CD4-positive, alpha-beta T cell treated with Interleukin-1 beta for 1 hour (primary cell): Measurements from ENCODE around the gene PLXNB1.
A peak's percentile ranks its signal among the peaks of the same experiment; 100 is the strongest.
"Not testable (repeated sequence)": the region's sequence is repeated elsewhere in the genome, so short reads cannot be mapped to it uniquely, and the experiment has no call there.

Experiments
- DNase-seq, 2 donors: peaks; one replicate each; pipeline ENCODE4 v3.0.0-alpha.2; 2020 to 2022

PLXNB1 gene

DNA sequence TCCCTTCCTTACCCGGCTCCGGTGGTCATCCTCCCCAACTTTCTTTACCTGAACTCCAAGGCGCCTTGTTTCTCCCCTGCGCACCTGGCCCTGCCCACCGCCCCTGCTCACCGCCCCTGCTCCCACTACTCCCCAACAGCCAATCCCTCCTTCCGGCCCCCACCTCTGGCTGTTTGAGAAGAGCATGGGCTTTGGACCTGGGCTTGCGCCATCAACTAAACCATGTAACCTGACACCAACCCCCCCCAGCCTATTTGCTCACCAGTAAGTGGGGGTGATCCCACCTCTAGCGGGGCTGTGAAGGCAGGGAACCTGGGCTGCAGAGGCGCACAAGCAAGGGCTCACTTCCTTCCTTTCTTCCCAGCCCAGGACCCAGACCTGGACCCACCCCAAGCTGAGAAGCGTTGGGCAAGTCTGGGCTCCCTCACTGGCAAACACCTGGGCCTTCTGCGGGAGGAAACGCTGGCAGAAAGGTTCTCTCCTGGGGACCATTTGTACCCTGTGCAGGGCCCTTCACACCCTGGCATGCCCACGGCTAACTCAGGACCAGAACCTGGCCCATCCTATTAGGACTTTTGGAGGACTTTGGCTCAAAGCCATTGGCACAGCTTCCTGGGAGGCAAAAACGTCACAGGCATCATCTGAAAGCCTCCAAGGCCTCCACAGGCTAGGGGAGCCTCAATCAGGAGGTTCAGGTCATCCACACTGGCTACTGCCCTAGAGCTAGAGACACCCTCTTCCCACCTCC lies at the start of gene PLXNB1:
PLXNB1 (minus strand) TSS at position 127 of the 748 bp plus-strand sequence. CDS start 5,475 bp downstream, outside the sequence.
- DNase-seq, result no peak

DNA sequence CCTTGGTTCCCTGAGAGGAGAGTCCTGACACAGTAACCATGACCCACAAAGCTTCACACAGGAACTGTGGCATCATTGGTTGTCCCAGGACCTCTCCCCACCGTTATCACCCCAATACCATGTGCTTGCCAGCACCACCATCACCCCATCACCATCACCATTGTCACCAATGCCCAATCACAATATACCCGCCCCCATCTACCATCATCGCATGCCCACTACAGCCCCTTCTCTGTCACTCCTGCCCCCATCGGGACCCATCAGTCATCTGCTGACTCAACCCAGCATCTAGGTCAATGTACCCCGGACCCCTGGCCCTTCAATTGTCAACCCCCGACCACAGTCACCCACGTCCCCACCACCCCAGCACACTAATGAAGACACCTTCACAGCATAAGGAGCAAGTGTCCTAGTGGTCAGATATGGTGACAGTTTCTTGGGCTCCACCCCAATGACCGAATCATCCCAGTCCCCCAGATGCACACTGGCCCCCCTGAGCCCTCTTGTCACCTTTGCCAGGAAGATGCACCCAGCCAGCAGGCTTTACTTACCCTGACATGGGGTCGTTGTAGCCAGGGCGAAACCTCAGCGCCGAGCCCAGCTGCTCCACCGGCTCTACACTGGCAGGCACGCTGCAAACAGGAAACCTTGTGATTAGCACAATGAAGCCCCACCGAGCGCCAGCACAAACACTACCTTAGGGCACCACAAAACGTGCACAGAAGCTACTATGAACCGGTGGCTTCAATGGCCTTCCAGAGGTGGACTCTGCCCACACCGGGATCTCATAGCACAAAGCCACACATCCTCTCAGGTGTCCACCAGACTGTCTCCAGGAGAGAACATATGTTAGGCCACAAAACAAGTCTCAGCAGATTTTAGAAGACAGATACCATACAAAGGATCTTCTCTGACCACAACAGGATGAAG lies 49.0 kb upstream of the PLXNB1 start:
- DNase-seq, result peak; percentile 54 to 70

- DNase-seq, result no peak
Measured at GRCh38 chr3:48477959-48478520, 48.2 kb upstream of the PLXNB1 start.

DNA sequence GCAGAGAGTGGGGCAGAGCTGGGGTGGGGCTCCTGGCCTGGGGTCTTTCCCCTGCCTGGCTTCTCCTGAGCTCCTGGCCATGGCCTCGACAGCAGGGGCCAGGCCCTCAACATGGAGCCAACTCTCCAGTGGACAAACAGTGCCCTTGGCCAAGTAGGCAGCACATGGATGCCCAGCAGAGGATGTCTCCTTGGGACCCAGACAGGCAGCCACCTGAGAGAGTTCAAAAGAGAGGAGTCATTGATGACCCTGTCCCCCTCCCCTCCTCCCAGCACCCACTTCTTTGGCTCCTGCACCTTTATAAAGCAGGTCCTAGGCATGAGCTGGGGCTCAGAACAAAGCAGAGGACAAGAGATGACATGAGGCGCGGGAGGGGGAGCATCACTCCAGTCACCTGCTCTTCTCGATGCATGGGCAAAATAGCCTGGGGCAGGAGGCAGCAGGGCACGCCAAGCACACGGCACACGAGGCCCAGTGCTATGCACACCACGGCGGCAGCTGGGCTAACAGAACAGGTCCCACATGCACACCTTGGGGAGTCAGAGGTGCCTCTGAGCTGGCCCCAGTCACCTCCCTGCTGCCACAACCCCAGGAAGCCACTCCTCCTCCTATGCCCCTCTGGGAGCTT lies 46.7 kb upstream of the PLXNB1 start:
- no peak for DNase-seq

DNA sequence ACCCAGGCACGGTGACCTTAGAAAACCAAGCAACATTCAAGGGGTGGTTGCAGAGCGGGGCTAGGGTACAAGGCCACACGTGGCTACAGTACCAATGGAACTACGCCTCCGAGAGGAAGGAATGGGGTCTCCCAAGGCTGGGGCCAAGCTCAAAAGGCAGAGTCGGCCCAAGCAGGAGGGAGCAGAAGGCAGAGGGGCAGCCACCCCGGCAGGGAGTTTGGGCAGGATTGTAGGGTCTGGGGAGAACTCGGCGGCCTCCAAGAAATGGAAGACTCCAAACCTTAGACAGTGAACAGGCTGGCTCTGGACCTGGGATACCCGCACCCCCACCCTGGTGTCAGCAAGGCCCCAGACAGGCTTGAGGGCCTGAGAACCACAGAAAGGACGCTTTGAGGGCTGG lies 45.3 kb upstream of the PLXNB1 start:
- DNase-seq, result no peak

- DNase-seq, result no peak
Measured at GRCh38 chr3:48474619-48475018, 44.7 kb upstream of the PLXNB1 start.

DNA sequence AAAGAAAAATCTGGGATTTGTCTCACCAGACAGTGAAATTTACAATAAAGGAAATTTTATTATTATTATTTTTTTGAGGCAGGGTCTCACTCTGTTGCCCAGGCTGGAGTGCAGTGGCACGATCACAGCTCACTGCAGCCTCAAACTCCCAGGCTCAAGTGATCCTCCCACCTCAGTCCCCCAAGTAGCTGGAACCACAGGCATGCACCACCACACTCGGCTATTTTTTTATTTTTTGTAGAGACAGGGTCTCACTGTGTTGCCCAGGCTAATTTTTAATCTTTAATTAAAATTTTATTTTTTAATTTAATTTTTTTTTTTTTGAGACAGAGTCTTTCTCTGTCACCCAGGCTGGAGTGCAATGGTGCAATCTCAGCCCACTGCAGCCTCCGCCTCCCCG lies 44.1 kb upstream of the PLXNB1 start:
- not testable (repeated sequence) for DNase-seq

GRCh38 chr3:48473617-48473952 lies 43.7 kb upstream of the PLXNB1 start:
- no peak for DNase-seq

GRCh38 chr3:48472923-48473616 lies 43.2 kb upstream of the PLXNB1 start:
- peak; percentile 97 for DNase-seq

DNA sequence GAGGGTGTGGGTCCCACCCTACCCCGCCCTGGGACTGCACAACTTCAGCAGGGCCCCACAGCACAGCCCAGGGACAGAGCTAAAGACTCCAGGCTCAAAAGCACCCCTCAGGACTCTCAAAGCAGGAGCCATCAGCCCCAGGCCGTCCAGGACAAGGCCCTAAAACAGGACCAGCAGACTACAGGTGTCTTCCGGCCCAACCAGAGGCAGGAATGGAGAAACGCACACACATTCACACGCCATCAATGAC lies 42.7 kb upstream of the PLXNB1 start:
- no peak for DNase-seq

- DNase-seq, result no peak
Measured at GRCh38 chr3:48470286-48470685, 40.4 kb upstream of the PLXNB1 start.

DNA sequence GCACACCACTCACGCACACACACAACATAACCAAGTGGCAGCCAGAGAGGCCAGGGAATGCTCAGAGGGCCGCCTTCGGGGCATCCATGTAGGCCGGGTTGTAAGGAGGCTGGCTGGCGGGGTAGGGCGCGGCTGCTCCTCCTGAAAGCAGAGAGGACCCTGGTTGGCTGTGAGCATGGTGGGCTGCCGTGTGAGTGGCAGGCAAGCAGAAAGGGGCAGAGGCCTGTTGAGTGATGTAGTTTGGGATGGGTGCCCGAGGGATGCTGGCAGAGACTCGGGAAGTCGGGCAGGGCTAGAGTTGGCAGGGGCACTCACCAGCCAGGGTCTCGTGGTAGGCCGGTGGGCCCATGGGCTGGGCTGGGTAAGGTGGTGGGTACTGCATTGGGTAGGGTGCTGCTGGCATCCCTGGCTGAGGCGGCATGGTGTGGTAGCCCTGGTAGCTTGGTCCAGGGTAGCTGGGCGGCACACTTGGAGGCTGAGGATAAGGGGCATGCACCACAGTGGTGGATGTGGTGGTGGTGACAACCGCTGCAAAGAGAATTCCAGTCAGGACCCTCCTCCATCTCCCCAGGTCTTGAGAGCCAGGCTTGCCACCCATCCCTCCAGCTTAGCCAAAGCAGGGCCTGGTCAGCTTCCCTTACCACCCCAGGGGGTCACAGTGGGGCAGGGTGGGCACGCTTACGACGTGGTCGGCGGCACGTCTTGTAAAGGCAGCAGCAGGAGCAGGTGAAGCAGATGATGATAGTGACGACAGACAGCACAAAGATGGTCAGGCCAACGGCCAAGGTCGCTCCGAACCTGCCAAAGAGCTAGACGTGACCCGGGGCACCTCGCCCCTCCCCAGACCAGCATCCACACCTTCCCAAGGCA lies 39.4 kb upstream of the PLXNB1 start:
- DNase-seq, result no peak

GRCh38 chr3:48468329-48468731 lies 38.4 kb upstream of the PLXNB1 start:
- no peak for DNase-seq

DNA sequence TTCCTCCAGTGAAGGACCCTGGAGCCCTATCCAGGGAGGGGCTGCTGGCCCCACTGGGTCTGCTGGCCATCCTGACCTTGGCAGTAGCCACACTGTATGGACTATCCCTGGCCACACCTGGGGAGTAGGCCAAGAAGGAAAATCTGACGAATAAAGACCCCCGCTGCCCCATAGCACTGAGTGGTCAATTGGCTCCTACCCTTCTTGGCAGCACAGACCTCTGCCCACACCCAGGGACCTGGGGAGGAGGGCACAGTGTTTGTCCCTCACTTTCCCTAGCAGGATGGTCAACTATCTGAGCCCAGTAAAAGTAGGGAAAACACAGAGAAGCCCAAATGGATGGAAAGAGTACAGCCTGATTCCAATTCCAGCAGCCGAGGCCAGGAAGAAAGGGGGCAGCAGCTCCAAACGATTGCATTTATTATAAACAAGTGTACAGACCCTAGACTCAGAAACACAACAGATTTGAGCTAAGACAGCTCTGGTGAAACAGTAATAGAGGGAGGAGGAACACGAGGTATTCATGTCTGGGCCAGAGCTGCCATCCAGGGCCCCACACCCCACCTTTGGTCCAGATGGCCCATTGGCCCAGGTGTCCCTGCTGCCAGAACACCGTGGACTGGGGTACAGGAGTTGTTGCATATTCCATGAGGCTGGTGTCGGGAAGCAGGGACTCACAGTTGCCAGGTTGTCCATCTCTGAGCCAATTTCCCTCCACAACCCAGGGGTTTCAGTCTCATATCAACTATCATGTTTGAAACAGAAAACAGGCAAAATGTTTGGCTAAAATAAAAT lies 37.8 kb upstream of the PLXNB1 start:
- DNase-seq, result no peak

DNA sequence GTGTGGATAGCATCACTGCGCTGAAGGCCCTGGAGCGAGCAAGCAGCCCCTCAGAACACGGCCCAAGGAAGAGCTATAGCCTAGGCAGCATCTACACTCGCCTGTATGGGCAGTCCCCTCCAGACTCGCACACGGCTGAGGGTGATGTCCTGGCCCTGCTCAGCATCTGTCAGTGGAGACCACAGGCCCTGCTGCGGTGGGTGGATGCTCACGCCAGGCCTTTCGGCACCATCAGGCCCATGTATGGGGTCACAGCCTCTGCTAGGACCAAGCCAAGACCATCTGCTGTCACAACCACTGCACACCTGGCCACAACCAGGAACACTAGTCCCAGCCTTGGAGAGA lies 37.2 kb upstream of the PLXNB1 start:
- DNase-seq, result no peak

DNA sequence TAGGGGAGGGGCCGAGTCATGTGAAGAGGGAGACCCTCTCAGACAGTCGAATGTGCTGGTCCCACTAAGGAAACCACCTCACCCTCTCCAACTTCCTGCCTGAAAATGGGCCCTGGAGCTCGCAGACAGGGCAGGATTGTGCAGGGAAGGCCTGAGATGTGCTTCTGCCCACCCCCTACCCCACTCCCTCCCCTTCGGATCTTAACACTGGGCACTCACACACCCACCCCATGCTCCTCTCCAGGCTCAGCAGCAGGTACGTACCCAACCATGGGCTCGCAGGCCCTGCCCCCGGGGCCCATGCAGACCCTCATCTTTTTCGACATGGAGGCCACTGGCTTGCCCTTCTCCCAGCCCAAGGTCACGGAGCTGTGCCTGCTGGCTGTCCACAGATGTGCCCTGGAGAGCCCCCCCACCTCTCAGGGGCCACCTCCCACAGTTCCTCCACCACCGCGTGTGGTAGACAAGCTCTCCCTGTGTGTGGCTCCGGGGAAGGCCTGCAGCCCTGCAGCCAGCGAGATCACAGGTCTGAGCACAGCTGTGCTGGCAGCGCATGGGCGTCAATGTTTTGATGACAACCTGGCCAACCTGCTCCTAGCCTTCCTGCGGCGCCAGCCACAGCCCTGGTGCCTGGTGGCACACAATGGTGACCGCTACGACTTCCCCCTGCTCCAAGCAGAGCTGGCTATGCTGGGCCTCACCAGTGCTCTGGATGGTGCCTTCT lies 36.7 kb upstream of the PLXNB1 start:
- peak; percentile 29 to 45 for DNase-seq

GRCh38 chr3:48465531-48466378 lies 35.9 kb upstream of the PLXNB1 start:
- peak; percentile 81 to 90 for DNase-seq

- DNase-seq, result no peak
Measured at GRCh38 chr3:48465237-48465530, 35.3 kb upstream of the PLXNB1 start.

DNA sequence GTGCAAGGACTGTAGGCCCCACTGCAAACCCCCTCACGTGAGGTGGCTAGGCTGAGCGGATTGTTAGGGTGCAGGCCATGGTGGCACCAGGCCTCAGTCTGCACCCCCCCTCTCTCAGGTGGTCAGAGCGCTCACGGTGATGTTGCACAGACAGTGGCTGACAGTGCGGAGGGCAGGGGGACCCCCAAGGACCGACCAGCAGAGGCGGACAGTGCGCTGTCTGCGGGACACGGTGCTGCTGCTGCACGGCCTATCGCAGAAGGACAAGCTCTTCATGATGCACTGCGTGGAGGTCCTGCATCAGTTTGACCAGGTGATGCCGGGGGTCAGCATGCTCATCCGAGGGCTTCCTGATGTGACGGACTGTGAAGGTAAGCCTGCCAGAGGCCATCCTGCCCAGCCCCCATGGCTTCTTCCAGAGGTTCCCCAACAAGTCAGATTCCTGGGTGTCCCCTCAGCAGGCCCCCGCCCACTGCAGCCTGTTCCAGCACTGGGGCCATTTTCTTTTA lies 34.9 kb upstream of the PLXNB1 start:
- DNase-seq, result no peak

DNA sequence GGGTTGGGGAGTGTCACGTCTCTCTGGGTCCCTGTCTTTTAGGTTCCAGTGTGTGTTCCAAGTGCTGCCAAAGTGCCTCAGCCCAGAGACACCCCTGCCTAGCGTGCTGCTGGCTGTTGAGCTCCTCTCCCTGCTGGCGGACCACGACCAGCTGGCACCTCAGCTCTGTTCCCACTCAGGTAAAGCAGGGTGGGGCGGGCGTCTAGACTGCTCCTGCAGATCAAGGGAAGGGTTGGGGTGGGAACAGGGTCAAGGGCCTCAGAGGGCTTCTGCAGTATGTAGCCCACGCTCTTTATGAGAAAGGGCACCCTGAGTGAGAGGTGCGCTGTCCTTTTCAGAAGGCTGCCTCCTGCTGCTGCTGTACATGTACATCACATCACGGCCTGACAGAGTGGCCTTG lies 33.8 kb upstream of the PLXNB1 start:
- DNase-seq, result no peak
